NCI-H128 (cell line): ENCODE results near the gene SNRNP27.
"Not testable (repeated sequence)": the region's sequence is repeated elsewhere in the genome, so short reads cannot be mapped to it uniquely, and the experiment has no call there.

Experiments used
- DNase-seq: peaks from one replicate; lab custom pipeline; 2025; ENCODE audit not compliant: unreplicated experiment; lab: John Stamatoyannopoulos, UW

The SNRNP27 gene

DNA sequence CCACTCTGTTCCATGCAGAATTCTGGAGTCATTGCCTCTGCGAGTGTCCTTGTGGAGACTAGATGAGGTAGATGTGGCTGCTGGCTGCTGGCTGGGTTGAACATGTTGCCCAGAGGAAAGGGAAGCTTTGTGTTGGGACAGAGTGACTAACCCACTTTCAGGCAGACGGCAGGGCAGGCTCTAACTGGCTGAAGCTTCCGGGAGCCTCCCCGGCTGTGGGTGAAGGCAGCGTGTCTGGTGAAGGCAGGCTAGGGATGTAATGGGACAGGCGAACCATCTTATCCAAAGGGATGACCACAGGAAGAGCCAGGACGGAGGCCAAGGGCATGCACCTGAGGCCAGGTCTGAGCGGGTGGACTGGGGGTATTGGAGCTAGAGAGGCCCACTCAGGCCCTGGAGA, 51.7 kb downstream of the SNRNP27 start:
- no peak for DNase-seq

GRCh38 chr2:69945941-69946340, 52.2 kb downstream of the SNRNP27 start:
- no peak for DNase-seq

DNA sequence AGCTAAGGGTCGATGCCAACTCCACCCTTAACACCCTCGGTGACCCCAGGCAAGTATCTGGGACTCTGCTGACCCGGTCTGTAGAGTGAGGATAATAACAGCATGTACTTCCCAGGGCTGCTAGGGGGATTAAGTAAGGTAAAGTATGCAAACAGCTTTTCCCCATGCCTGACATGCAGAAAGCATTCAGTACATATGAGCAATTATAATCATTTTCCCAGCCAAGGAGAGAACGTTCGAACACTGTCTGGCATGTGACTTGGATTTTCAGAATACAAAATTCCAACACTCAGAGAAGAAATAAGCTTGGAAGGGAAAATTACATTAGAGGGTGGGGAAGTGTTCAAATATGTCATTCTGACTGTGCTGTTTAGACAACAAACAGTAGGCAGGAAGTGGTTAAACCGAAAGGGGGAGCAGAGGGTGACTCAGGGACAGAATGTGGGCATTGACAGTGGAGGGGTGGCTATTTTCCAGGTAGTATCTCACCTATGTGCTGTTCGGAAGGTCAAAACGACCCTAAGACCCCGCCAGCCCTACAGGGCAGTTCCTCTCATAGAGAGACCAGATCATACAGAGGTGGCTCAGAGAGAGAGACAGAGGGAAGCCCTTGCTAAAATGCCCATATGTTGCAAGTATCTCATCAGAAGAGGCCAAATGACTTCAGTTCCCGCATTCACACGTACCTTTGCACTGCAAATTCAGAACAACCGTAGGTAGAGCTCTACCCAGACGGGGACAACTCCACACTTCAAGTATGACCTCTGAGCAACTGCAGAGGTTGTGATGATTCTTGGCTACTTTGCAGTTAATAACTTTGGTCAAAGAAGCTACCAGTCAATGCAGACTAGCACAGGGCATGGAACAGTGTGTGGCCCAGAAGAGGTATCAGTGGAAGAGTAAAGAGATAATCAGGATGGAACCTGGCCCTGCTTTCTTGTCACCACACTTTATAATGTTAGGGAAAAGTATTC, 52.9 kb downstream of the SNRNP27 start:
- no peak for DNase-seq

GRCh38 chr2:69947325-69947931, 53.7 kb downstream of the SNRNP27 start:
- DNase-seq, result no peak

DNA sequence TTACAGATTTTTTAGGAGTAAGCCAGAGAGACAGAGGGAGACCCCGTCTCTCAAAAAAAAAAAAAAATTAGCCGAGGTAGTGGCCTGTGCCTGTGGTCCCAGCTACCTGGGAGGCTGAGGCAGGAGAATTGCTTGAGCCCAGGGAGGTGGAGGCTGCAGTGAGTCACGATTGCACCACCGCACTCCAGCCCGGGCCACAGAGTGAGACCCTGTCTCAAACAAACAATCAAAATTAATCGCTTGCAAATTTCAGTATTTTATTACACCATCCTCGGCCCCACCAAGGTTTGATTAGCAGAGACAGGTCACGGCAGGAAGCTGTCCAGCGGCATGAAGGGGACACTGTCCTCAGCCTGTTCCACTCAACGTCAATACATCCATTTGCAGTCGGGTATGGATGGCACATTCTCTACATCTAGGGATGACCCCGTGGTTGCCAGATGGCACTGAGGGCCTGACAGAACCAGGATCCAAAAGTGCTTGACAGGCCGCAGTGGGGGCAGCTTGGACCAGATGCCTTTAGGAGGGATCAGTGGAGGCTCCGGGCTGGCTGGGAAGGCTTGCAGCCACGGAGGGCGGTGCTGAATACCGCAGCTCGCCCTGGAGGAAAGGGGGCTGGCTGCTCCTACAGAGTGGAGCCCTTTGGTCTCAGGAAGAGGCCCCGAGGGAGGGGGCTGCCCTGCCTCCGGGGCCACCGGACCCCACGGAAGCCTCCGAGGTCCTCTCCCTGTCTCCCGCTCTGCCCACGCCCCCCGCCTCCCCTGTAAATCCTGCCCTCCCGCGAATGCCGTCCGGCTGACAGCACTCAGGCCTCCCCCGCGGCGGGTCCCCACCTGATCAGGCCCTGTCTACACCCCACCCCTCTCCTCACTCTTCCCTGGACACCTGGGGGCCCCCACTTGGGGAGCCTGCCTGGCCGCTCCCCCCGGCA, 54.5 kb downstream of the SNRNP27 start:
- DNase-seq, result no peak

DNA sequence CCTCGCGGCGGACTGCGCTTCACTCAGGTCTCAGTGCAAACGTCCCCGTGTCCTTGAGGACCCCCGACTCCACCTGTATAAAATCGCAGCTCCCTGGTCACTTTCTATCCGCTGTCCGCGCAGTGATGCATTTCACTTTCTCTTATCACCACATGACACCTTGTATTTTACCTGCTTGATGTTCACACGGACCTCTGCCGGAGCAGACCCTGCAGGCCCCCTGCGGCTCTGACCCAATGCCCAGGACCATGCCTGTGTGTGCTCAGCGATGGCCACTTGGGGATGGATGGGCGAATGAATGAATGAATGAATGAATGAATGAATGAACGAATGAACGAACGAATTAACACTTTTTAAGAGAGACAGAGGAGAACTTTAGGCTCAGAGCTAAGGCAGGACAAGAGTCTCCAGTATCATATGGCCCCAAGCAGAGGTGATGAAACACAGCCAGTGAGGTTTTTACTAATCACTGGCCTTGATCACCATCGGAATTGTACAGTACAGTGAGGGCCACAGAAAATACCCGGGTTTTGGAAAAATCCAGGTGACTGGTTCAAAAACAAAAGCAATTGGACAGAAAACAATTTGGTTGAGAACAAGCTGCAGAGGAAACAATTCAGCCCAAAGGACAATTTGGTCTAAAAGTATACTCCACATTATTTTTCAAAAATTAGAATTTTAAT, 55.3 kb downstream of the SNRNP27 start:
- no peak for DNase-seq

- DNase-seq, result no peak
These were observed 56.5 kb downstream of the SNRNP27 start for GRCh38 chr2:69950241-69950640.

DNA sequence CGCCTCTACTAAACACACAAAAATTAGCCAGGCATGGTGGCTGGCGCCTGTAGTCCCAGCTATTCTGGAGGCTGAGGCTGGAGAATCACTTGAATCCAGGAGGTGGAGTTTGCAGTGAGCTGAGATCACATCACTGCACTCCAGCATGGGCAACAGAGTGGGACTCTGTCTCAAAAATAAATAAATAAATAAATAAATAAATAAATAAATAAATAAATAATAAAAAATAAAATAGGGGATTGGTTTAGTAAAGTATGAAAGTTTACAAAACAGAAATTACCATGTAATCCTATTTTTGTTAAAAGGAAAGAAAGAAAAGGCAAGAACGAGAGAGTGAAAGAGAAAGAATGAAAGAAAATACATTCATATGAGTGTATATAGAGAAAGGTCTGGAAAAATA, 56.9 kb downstream of the SNRNP27 start:
- DNase-seq, result not testable (repeated sequence)

GRCh38 chr2:69952336-69953115, 58.8 kb downstream of the SNRNP27 start:
- no peak for DNase-seq

- DNase-seq, result no peak
These were observed 60.3 kb downstream of the SNRNP27 start for GRCh38 chr2:69954084-69954483.
